ENCODE data around the gene BEST2.

BEST2 gene

GRCh38 chr19:12801466-12802266, 50.1 kb downstream of the BEST2 start, which contains the start of the genes PRDX2 and THSD8:
PRDX2 (minus strand) TSS chr19:12801800; CDS start chr19:12801261, 539 bp downstream.
THSD8 (plus strand) TSS chr19:12802069; CDS start chr19:12802072, 3 bp downstream.
- peak; percentile 71 for DNase-seq (ENCODE audit: low read depth)

- peak; percentile 59 for DNase-seq (ENCODE audit: low read depth)
Measured at GRCh38 chr19:12802267-12803106, 50.9 kb downstream of the BEST2 start.

GRCh38 chr19:12804051-12804450, 52.5 kb downstream of the BEST2 start:
- no peak for DNase-seq (ENCODE audit: low read depth)

GRCh38 chr19:12806242-12807081, 54.9 kb downstream of the BEST2 start, which contains the start of gene RNASEH2A:
RNASEH2A (plus strand) TSS chr19:12806584; CDS start chr19:12806674, 90 bp downstream.
- DNase-seq (ENCODE audit: low read depth) = peak; percentile 89
